ENCODE measurements around the gene SMARCAL1. TPM values are rescaled to one million over a fixed set of nuclear protein-coding genes. Genes with fewer than 3 reads are reported as not detected.

SMARCAL1 gene
- total RNA-seq, 3 donors from 2014 or later, result 16.4 to 20.0 (median 17.8) TPM

DNA sequence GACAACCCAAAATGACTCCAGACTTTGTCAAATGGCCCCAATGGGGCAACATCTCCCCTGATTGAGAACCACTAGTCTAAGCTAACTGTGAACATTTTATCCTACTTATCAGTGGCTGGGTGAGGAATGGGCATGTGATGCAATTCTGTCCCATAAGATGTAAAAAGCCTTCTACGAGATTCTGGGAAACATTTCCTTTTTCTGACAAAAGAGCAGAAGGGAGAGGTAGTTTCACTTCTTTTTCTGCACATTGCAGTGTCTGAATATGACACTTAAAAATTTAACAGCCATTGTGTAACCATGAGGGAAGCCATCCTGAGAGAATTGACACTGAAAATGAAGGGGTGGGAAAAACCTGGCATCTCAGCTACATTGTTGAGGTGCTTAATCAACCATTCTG lies 22.7 kb upstream of the SMARCAL1 start:
- Histone ChIP-seq H3K4me1 (ENCODE audit: low read depth) (no peaks in the 10 kb centered on the region), H3K4me3 (no peak overlapping the region), H3K36me3 (ENCODE audit: low read depth) (no peaks in the 10 kb centered on the region), H3K9me3 (no peaks in the 10 kb centered on the region)
- DNase-seq (no peak), ATAC-seq (no peak)
- TF ChIP-seq CTCF (IDR thresholded peaks at IDR 0.05), result no peak
- intact Hi-C loops (cut with DNase I, micrococcal nuclease), result no loop called here

- no peaks in the 10 kb centered on the region for H3K4me1 ChIP-seq (ENCODE audit: low read depth)
- no peaks in the 10 kb centered on the region for H3K9me3 ChIP-seq
- H3K36me3 ChIP-seq (ENCODE audit: low read depth), result no peaks in the 10 kb centered on the region
- DNase-seq (no peak), ATAC-seq (no peak)
- intact Hi-C loops (cut with DNase I, micrococcal nuclease), result no loop called here
- TF ChIP-seq CTCF (IDR thresholded peaks at IDR 0.05), result no peak
- no peak overlapping the region for H3K4me3 ChIP-seq
Measured at GRCh38 chr2:216391401-216391800, 20.9 kb upstream of the SMARCAL1 start.

- intact Hi-C loops (cut with DNase I, micrococcal nuclease), result no loop called here
- H3K4me3 ChIP-seq, result no peak overlapping the region
- ATAC-seq, result no peak
- DNase-seq, result no peak
- no peaks in the 10 kb centered on the region for H3K9me3 ChIP-seq
- no peaks in the 10 kb centered on the region for H3K36me3 ChIP-seq (ENCODE audit: low read depth)
- no peak for TF ChIP-seq CTCF (IDR thresholded peaks at IDR 0.05)
- no peaks in the 10 kb centered on the region for H3K4me1 ChIP-seq (ENCODE audit: low read depth)
Measured at GRCh38 chr2:216392018-216392562, 20.2 kb upstream of the SMARCAL1 start.

DNA sequence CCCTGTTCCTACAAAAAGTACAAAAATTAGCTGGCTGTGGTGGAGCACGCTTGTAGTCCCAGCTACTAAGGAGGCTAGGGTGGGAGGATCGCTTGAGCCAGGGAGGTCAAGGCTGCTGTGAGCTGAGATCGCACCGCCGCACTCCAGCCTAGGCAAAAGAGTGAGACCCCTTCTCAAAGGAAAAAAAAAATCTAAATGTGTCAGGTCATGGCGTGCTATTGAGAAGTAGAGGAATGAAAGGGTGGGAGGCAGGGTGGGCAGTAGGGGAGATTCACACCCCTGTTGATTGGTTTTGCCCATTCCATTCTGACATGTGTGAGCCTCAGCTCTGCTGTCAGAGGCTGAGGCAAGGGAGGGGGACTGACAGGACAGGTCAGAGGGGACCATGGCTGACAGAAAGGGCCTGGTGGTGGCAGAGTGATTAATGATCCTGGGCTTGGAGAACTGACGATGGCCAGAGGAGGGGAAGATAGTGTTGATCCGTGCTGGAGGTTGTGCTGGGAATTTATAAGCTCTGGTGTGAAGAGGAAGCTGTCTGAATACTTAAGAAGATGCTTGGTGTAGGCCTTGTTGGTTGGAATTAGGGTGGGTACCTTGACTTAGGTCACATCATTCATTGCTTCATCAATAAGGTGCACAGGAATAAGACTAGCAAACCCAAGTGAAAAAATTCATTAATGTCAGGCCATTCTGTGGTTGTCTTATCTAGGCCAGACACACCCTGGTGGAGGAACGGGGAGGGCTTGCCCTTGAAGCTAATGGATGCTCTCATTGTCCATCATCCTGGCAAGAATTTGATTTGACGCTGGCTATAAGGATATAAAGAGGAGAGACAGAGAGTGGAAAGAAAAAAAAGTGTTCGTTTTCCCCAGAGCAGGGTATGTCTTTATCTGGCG lies 19.1 kb upstream of the SMARCAL1 start:
- TF ChIP-seq CTCF (IDR thresholded peaks at IDR 0.05), result no peak
- DNase-seq, result no peak
- no peak for ATAC-seq
- no peak overlapping the region for H3K4me3 ChIP-seq
- no peaks in the 10 kb centered on the region for H3K36me3 ChIP-seq (ENCODE audit: low read depth)
- intact Hi-C loops (cut with DNase I, micrococcal nuclease), result no loop called here
- H3K4me1 ChIP-seq (ENCODE audit: low read depth), result no peaks in the 10 kb centered on the region
- no peaks in the 10 kb centered on the region for H3K9me3 ChIP-seq

DNA sequence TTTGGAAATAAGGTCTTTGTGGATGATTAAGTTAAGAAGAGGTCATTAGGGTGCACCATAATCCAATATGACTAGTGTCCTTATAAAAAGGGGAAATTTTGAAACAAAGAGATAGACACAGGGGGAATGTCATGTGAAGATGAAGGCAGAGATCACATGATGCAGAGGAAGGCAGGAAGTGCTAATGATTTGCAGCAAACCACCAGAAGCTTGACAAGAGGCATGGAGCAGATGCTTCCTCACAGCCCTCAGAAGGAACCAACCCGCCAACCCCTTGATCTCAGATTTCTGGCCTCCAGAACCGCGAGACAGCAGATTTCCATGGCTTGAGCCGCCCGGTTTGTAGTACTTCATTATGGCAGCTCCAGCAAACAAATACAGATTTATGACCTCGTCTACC lies 17.4 kb upstream of the SMARCAL1 start:
- Histone ChIP-seq H3K36me3 (ENCODE audit: low read depth) (no peaks in the 10 kb centered on the region), H3K9me3 (no peaks in the 10 kb centered on the region), H3K4me3 (no peak overlapping the region), H3K4me1 (ENCODE audit: low read depth) (no peaks in the 10 kb centered on the region)
- TF ChIP-seq CTCF (IDR thresholded peaks at IDR 0.05), result no peak
- DNase-seq, result no peak
- ATAC-seq, result no peak
- intact Hi-C loops (cut with DNase I, micrococcal nuclease), result no loop called here
